H1 (cell line): ENCODE results near the gene PRC1. TPM values are rescaled to one million over a fixed set of nuclear protein-coding genes. Genes with fewer than 3 reads are reported as not detected.

Experiments used
- CTCF ChIA-PET: fragments of 300-600 bp; sonication (Branson Sonifier 250); formaldehyde crosslinking; loops from one replicate; lab custom pipeline; 2021; ENCODE audit not compliant: partially characterized antibody; lab: Charles Lee
- POLR2A ChIA-PET: fragments of 300-600 bp; sonication (Branson Sonifier 250); formaldehyde crosslinking; loops from one replicate; lab custom pipeline; 2021; ENCODE audit warnings: inconsistent platforms; ENCODE audit not compliant: partially characterized antibody; lab: Charles Lee
- DNase-seq, 2 experiments: peaks; one replicate each; pipeline versions ENCODE4 v3.0.0 to v3.0.0-alpha.2; 2010 to 2022; ENCODE audit warnings: low spot score in 2 of 2, low read depth in 1 of 2, mixed read lengths in 1 of 2
- FAIRE-seq: peaks from 2 replicates; lab custom pipeline; 2011; peaks lifted over from hg19 to GRCh38; lab: Jason Lieb, UNC
- H2AFZ ChIP-seq: 2 replicates; pipeline ENCODE4 v1.8.1; 2012; ENCODE audit warnings: low read length, inconsistent platforms
- H2AK5ac ChIP-seq: 2 replicates; pipeline ENCODE4 v1.6.1; 2013; ENCODE audit warnings: low read depth, low read length
- H2BK120ac ChIP-seq: replicated peaks from 2 replicates; pipeline ENCODE3; 2013; ENCODE audit warnings: low read depth, low read length, inconsistent platforms
- H2BK12ac ChIP-seq: 2 replicates; pipeline ENCODE4 v1.6.1; 2013; ENCODE audit warnings: low read depth, low read length
- H2BK15ac ChIP-seq: 2 replicates; pipeline ENCODE4 v1.6.1; 2013; ENCODE audit warnings: low read length
- H2BK20ac ChIP-seq: 2 replicates; pipeline ENCODE4 v1.6.1; 2013; ENCODE audit warnings: low read length
- H2BK5ac ChIP-seq: 2 replicates; pipeline ENCODE4 v1.6.1; 2013; ENCODE audit warnings: low read depth, low read length
- H3K14ac ChIP-seq: 2 replicates; pipeline ENCODE4 v1.6.1; 2013; ENCODE audit warnings: inconsistent platforms; ENCODE audit not compliant: insufficient read length
- H3K18ac ChIP-seq: 2 replicates; pipeline ENCODE4 v1.6.1; 2013; ENCODE audit warnings: low read length; ENCODE audit errors: extremely low read depth
- H3K23ac ChIP-seq: 2 replicates; pipeline ENCODE4 v1.6.1; 2013; ENCODE audit warnings: inconsistent platforms; ENCODE audit not compliant: insufficient read length
- H3K23me2 ChIP-seq: 2 replicates; pipeline ENCODE4 v1.6.1; 2013; ENCODE audit warnings: low read depth, low read length
- H3K27ac ChIP-seq: 2 replicates; pipeline ENCODE4 v1.6.1; 2011; ENCODE audit warnings: low read depth, low read length, inconsistent platforms
- H3K27me3 ChIP-seq, 4 experiments: replicated peaks in 1 of 4; 1 replicate in 1 of 4; 2 replicates in 3 of 4; pipeline versions ENCODE4 v1.6.1 to v1.8.1; 2011 to 2013; ENCODE audit warnings: low read length in 3 of 4, mild to moderate bottlenecking in 3 of 4, inconsistent platforms in 2 of 4, mixed read lengths in 2 of 4, moderate library complexity in 1 of 4; ENCODE audit not compliant: control insufficient read depth in 3 of 4, insufficient read depth in 3 of 4; ENCODE audit errors: extremely low read depth in 1 of 4
- H3K36me3 ChIP-seq, 4 experiments: 2 replicates each; pipeline versions ENCODE4 v1.6.1 to v1.8.1; 2011 to 2013; ENCODE audit warnings: mild to moderate bottlenecking in 4 of 4, low read length in 3 of 4, moderate library complexity in 2 of 4, control low read depth in 1 of 4, inconsistent platforms in 1 of 4; ENCODE audit not compliant: insufficient read depth in 4 of 4, control insufficient read depth in 2 of 4
- H3K4ac ChIP-seq: replicated peaks from 2 replicates; pipeline ENCODE3; 2013; ENCODE audit warnings: low read length, low read depth, mixed read lengths, inconsistent platforms; ENCODE audit not compliant: insufficient read length
- H3K4me1 ChIP-seq, 4 experiments: replicated peaks in 1 of 4; 1 replicate in 1 of 4; 2 replicates in 3 of 4; pipeline versions ENCODE4 v1.6.1 to v1.8.1; 2011 to 2013; ENCODE audit warnings: low read length in 3 of 4, inconsistent platforms in 2 of 4, mixed read lengths in 1 of 4; ENCODE audit not compliant: insufficient read depth in 4 of 4, control insufficient read depth in 3 of 4
- H3K4me2 ChIP-seq, 2 experiments: 2 replicates each; pipeline versions ENCODE4 v1.6.1 to v1.8.1; 2011 to 2013; ENCODE audit warnings: low read depth in 2 of 2, low read length in 2 of 2, control low read depth in 1 of 2, inconsistent platforms in 1 of 2, mild to moderate bottlenecking in 1 of 2; ENCODE audit not compliant: insufficient read depth in 1 of 2
- H3K4me3 ChIP-seq, 4 experiments: fragments of 200-600, 300-600 bp in 1 of 4; sonication (generic), shearing (Covaris generic), sonication (Bioruptor Twin) in 1 of 4; 2 replicates each; pipeline versions ENCODE4 v1.5.1 to v1.8.1; 2011 to 2016; ENCODE audit warnings: low read length in 4 of 4, low read depth in 3 of 4, control low read depth in 2 of 4, inconsistent platforms in 2 of 4, mild to moderate bottlenecking in 2 of 4, mixed read lengths in 1 of 4, moderate library complexity in 1 of 4; ENCODE audit not compliant: insufficient read depth in 2 of 4; ENCODE audit errors: extremely low read depth in 1 of 4
- H3K56ac ChIP-seq: replicated peaks from 2 replicates; pipeline ENCODE3; 2013; ENCODE audit warnings: low read depth, mild to moderate bottlenecking, mixed read lengths, low read length, inconsistent platforms; ENCODE audit not compliant: insufficient read length
- H3K79me1 ChIP-seq: 2 replicates; pipeline ENCODE4 v1.6.1; 2013; ENCODE audit warnings: low read depth, low read length, control low read depth
- H3K79me2 ChIP-seq, 2 experiments: 2 replicates each; pipeline versions ENCODE4 v1.6.1 to v1.8.1; 2012 to 2013; ENCODE audit warnings: low read length in 2 of 2, mild to moderate bottlenecking in 2 of 2, inconsistent platforms in 1 of 2; ENCODE audit not compliant: insufficient read depth in 2 of 2, control insufficient read depth in 1 of 2
- H3K9ac ChIP-seq, 4 experiments: replicated peaks in 1 of 4; 1 replicate in 1 of 4; 2 replicates in 3 of 4; pipeline versions ENCODE4 v1.6.1 to v1.8.1; 2011 to 2013; ENCODE audit warnings: low read depth in 3 of 4, low read length in 3 of 4, control low read depth in 2 of 4, mild to moderate bottlenecking in 2 of 4, moderate library complexity in 2 of 4, inconsistent platforms in 1 of 4; ENCODE audit errors: extremely low read depth in 1 of 4
- H3K9me3 ChIP-seq, 2 experiments: 2 replicates each; pipeline versions ENCODE4 v1.6.1 to v1.8.1; 2012 to 2013; ENCODE audit warnings: mild to moderate bottlenecking in 2 of 2, moderate library complexity in 2 of 2, control low read depth in 1 of 2, inconsistent platforms in 1 of 2, low read depth in 1 of 2, low read length in 1 of 2, mixed read lengths in 1 of 2; ENCODE audit not compliant: insufficient read depth in 2 of 2
- H4K20me1 ChIP-seq, 2 experiments: replicated peaks in 1 of 2; 2 replicates each; pipeline versions ENCODE3 to v1.8.1; 2011 to 2013; ENCODE audit warnings: inconsistent platforms in 2 of 2, low read length in 2 of 2, mild to moderate bottlenecking in 1 of 2; ENCODE audit not compliant: insufficient read depth in 2 of 2, control insufficient read depth in 1 of 2
- H4K5ac ChIP-seq: 2 replicates; pipeline ENCODE4 v1.6.1; 2013; ENCODE audit warnings: low read length, low read depth, mixed read lengths, inconsistent platforms; ENCODE audit not compliant: insufficient read length
- H4K8ac ChIP-seq: 2 replicates; pipeline ENCODE4 v1.8.0; 2013; ENCODE audit warnings: mild to moderate bottlenecking, moderate library complexity, low read length, inconsistent platforms; ENCODE audit not compliant: insufficient read depth; ENCODE audit errors: extremely low read depth
- H4K91ac ChIP-seq: replicated peaks from 2 replicates; pipeline ENCODE3; 2013; ENCODE audit warnings: low read length, mixed read lengths, inconsistent platforms; ENCODE audit not compliant: insufficient read length
- HDAC2 ChIP-seq, 2 experiments: fragments of 300-600 bp in 1 of 2; sonication (generic) in 1 of 2; IDR thresholded peaks; 2 replicates each; pipeline ENCODE4 v1.6.1; 2011 to 2012; ENCODE audit warnings: low read depth in 2 of 2, low read length in 2 of 2, mild to moderate bottlenecking in 2 of 2, moderate library complexity in 2 of 2, borderline replicate concordance in 1 of 2, inconsistent platforms in 1 of 2
- KDM4A ChIP-seq: IDR thresholded peaks from one replicate; pipeline ENCODE4 v1.7.1; 2012; ENCODE audit warnings: low read depth, mild to moderate bottlenecking, moderate library complexity, low read length, inconsistent platforms; ENCODE audit not compliant: severe bottlenecking
- TAF1 ChIP-seq: IDR thresholded peaks from 2 replicates; pipeline ENCODE4 v1.6.1; 2011; ENCODE audit warnings: mild to moderate bottlenecking, low read depth, low read length
- WGBS, 2 experiments: shearing (Covaris generic) in 1 of 2; methylation state at CpG; one replicate each; pipeline versions ENCODE4 v1.1.6 to v1.1.7; 2013 to 2015; ENCODE audit warnings: low lambda C conversion rate in 2 of 2, mixed read lengths in 2 of 2, inconsistent platforms in 1 of 2, low coverage in 1 of 2, missing lambda C conversion rate in 1 of 2; ENCODE audit not compliant: insufficient replicate concordance in 2 of 2, insufficient coverage in 1 of 2, insufficient read length in 1 of 2; ENCODE audit errors: extremely low coverage in 1 of 2, missing lambda C conversion rate in 1 of 2; 5-methylcytosine and 5-hydroxymethylcytosine counted together
- polyA plus RNA-seq, 7 experiments: library from polyadenylated mRNA; depleted of rRNA in 3 of 7; stranded (reverse) in 5 of 7; unstranded in 2 of 7; fragments of >200 nt in 5 of 7; fragments of 200-250 nt in 2 of 7; gene quantifications; 1 replicate in 5 of 7; 2 replicates in 1 of 7; 4 replicates in 1 of 7; pipeline versions ENCODE4 v1.2.1 to v1.2.3, GENCODE V29; 2011 to 2013; ENCODE audit warnings: missing spikeins in 2 of 7, mixed read lengths in 2 of 7
- total RNA-seq: library from RNA; stranded (reverse); fragmentation: NEBNext Ultra II Directional; extraction: Animal tissue kit (Norgen Biotek cat#: 25700); gene quantifications from 2 replicates; pipeline ENCODE4 v1.2.1, GENCODE V29; 2021

PRC1 gene
- total and polyA plus RNA-seq, 2 of the 8 experiments (the other 6 are each of a cell fraction or from before 2014, with no cell fraction given), result 90.7 to 181 TPM

DNA sequence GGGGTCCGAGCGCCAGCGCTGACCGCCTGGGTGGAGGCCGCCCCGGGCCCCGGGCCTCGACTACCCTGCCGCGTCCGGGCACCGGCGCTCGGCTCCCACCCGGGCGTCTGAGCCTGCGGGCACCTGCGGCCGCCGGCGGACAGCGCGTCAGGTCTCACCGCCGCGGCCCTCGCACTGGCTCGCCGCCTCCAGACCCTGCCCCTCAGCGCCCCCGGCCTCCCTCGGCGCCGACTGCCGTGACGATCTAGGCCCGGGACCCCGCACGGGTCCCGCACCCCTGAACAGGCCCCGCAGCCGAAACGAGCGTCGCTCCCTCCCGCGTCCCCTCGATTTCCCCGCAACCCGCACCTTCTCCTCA, 297 bp downstream of the PRC1 start:
- Histone ChIP-seq H3K27ac (peak overlapping the region; percentile 80), H3K9me3 (no peaks in the 10 kb centered on the region), H3K23me2 (peaks cover 9% of the 10 kb centered on the region), H3K14ac (no peak overlapping the region), H2BK120ac (peak overlapping the region; percentile 61), H3K18ac (peak overlapping the region; percentile 93; the same call in 1 of the 2 replicates), H4K8ac (peak overlapping the region; percentile 88), H2BK5ac (peak overlapping the region; percentile 88), H3K9ac (peak overlapping the region; percentile 55 to 95 (median 89)), H2BK20ac (no peak overlapping the region), H3K23ac (no peak overlapping the region), H3K27me3 (no peaks in the 10 kb centered on the region), H3K4ac (peak overlapping the region; percentile 65), H3K4me3 (peak overlapping the region; percentile 78 to 87 (median 86)), H4K5ac (peak overlapping the region; percentile 85), H4K20me1 (peaks cover 3 to 8% of the 10 kb centered on the region in 2 experiments), H3K4me1 (peaks cover 0 to 5% (median 0%) of the 10 kb centered on the region in 4 experiments; a peak in 1 of 7 replicates), H2BK15ac (peak overlapping the region; percentile 40; the same call in 1 of the 2 replicates), H3K79me1 (peaks cover 6% of the 10 kb centered on the region), H3K4me2 (peak overlapping the region; percentile 59 to 61; a peak in 3 of 4 replicates), H3K36me3 (peaks cover 4 to 17% (median 14%) of the 10 kb centered on the region in 4 experiments), H4K91ac (peak overlapping the region; percentile 99), H2AFZ (peak overlapping the region; percentile 37; the same call in 1 of the 2 replicates), H2BK12ac (no peak overlapping the region), H3K56ac (peak overlapping the region; percentile 62), H3K79me2 (peaks cover 12 to 60% of the 10 kb centered on the region in 2 experiments), H2AK5ac (no peak overlapping the region)
- POLR2A ChIA-PET, result interaction anchor here (0.7 to 1.3 kb wide), 7 partner anchors 10 to 71 kb away, joined by 3 to 9 read pairs (median 3); partner anchors contain the start of genes RCCD1 and VPS33B
- CTCF ChIA-PET, result interaction anchor here (0.9 to 1.4 kb wide), 4 partner anchors 13 to 59 kb away, joined by 3 to 4 read pairs (median 3); no protein-coding TSS in a partner anchor
- DNase-seq (no peak), FAIRE-seq (no peak)
- WGBS, 2 experiments, result 8% methylated on average over 5 of the region's 50 CpGs; no CpG with 5 or more reads in 1 of the 2 experiments
- no peak for TF ChIP-seq TAF1
- peak; percentile 91 for TF ChIP-seq KDM4A
- peak in 1 of 2 experiments; percentile 71; a peak in 1 of 4 replicates for TF ChIP-seq HDAC2 (IDR thresholded peaks at IDR 0.05; ENCODE audit: borderline replicate concordance in 1 of 2, low read depth in 2 of 2, low read length in 2 of 2)
